SK-N-SH treated with all-trans-retinoic acid at 6 μM for 48 hours (cell line): ENCODE data around the gene RCBTB1.

Experiments used
- ARNTL ChIP-seq: fragments of 450-650 bp; formaldehyde crosslinking; IDR thresholded peaks from 2 replicates; pipeline ENCODE4 v1.5.0; 2020; ENCODE audit warnings: low read depth, mild to moderate bottlenecking, moderate library complexity, borderline replicate concordance
- CREB5 ChIP-seq: fragments of 250-450 bp; sonication (Bioruptor Pico); IDR thresholded peaks from 2 replicates; pipeline ENCODE4 v1.5.1; 2020; ENCODE audit warnings: low read depth, mild to moderate bottlenecking, moderate library complexity
- CSDC2 ChIP-seq: fragments of 250-450 bp; sonication (Bioruptor Pico); IDR thresholded peaks from 2 replicates; pipeline ENCODE4 v1.5.0; 2020; ENCODE audit warnings: mild to moderate bottlenecking, moderate library complexity
- GLIS3 ChIP-seq: fragments of 250-450 bp; sonication (Bioruptor Pico); IDR thresholded peaks from 2 replicates; pipeline ENCODE4 v1.5.0; 2020; ENCODE audit warnings: mild to moderate bottlenecking, moderate library complexity
- PATZ1 ChIP-seq: fragments of 250-450 bp; sonication (Bioruptor Pico); IDR thresholded peaks from 2 replicates; pipeline ENCODE4 v1.8.0; 2020; ENCODE audit warnings: mild to moderate bottlenecking, moderate library complexity, borderline replicate concordance
- SNAI2 ChIP-seq: fragments of 250-450 bp; sonication (Bioruptor Pico); IDR thresholded peaks from 2 replicates; pipeline ENCODE4 v1.5.0; 2020; ENCODE audit warnings: mild to moderate bottlenecking, moderate library complexity
- TCF4 ChIP-seq: fragments of 250-450 bp; sonication (Bioruptor Pico); IDR thresholded peaks from 2 replicates; pipeline ENCODE4 v1.8.0; 2021; ENCODE audit warnings: mild to moderate bottlenecking, moderate library complexity, borderline replicate concordance
- TOX ChIP-seq: fragments of 250-450 bp; sonication (Bioruptor Pico); IDR thresholded peaks from 2 replicates; pipeline ENCODE4 v1.8.0; 2021; ENCODE audit warnings: mild to moderate bottlenecking, moderate library complexity, borderline replicate concordance
- TSHZ2 ChIP-seq: fragments of 250-450 bp; sonication (Bioruptor Pico); IDR thresholded peaks from 2 replicates; pipeline ENCODE4 v1.5.0; 2020; ENCODE audit warnings: mild to moderate bottlenecking, moderate library complexity
- ZC3H10 ChIP-seq: fragments of 250-450 bp; sonication (Bioruptor Pico); IDR thresholded peaks from 2 replicates; pipeline ENCODE4 v1.5.1; 2021; ENCODE audit warnings: mild to moderate bottlenecking, moderate library complexity
- ZFP3 ChIP-seq: fragments of 250-450 bp; sonication (Bioruptor Pico); IDR thresholded peaks from 2 replicates; pipeline ENCODE4 v1.5.0; 2020; ENCODE audit warnings: mild to moderate bottlenecking, moderate library complexity
- ZFP30 ChIP-seq: fragments of 450-650 bp; formaldehyde crosslinking; IDR thresholded peaks from 2 replicates; pipeline ENCODE4 v1.5.0; 2022; ENCODE audit warnings: mild to moderate bottlenecking, moderate library complexity
- ZNF565 ChIP-seq: fragments of 450-650 bp; formaldehyde crosslinking; conservative IDR thresholded peaks from 2 replicates; pipeline ENCODE4 v1.5.0; 2020; ENCODE audit warnings: low read depth, mild to moderate bottlenecking, moderate library complexity
- ZNF70 ChIP-seq: fragments of 450-650 bp; formaldehyde crosslinking; IDR thresholded peaks from 2 replicates; pipeline ENCODE4 v1.5.0; 2020; ENCODE audit warnings: mild to moderate bottlenecking, moderate library complexity

- no peak for TF ChIP-seq ZNF565 (CRISPR knock-in tag)
- no peak for TF ChIP-seq ZFP3
- no peak for TF ChIP-seq TSHZ2 (CRISPR knock-in tag)
- no peak for TF ChIP-seq ARNTL (CRISPR knock-in tag)
- no peak for TF ChIP-seq ZFP30 (CRISPR knock-in tag)
- no peak for TF ChIP-seq ZC3H10 (CRISPR knock-in tag)
- no peak for TF ChIP-seq TOX (CRISPR knock-in tag)
- TF ChIP-seq GLIS3 (CRISPR knock-in tag): no peak
- TF ChIP-seq PATZ1 (CRISPR knock-in tag): no peak
- TF ChIP-seq TCF4 (CRISPR knock-in tag): no peak
- no peak for TF ChIP-seq SNAI2 (CRISPR knock-in tag)
- TF ChIP-seq ZNF70 (CRISPR knock-in tag): no peak
- no peak for TF ChIP-seq CREB5
- no peak for TF ChIP-seq CSDC2
Observed at GRCh38 chr13:49597043-49597641, 11.8 kb upstream of the RCBTB1 start.
